Gastrocnemius medialis (tissue), 4 donors: ENCODE measurements around the gene TSPAN5.

Experiments
- POLR2A ChIP-seq, 2 donors: fragments of 450-650 bp; IDR thresholded peaks; one replicate each; pipeline ENCODE4 v1.6.1; 2017; ENCODE audit warnings: antibody characterized with exemption in 2 of 2, mild to moderate bottlenecking in 2 of 2, moderate library complexity in 2 of 2
- TF ChIP-seq, protein P1 (sequence below), 5 experiments: fragments of 450-650 bp in 3 of 5; fragments of 200-600 bp in 2 of 5; sonication (generic) in 2 of 5; IDR thresholded peaks in 4 of 5; conservative IDR thresholded peaks in 1 of 5; 1 replicate in 4 of 5; 2 replicates in 1 of 5; pipeline ENCODE4 v1.5.1; 2016 to 2019; ENCODE audit warnings: antibody characterized with exemption in 5 of 5, mild to moderate bottlenecking in 3 of 5, moderate library complexity in 3 of 5

DNA sequence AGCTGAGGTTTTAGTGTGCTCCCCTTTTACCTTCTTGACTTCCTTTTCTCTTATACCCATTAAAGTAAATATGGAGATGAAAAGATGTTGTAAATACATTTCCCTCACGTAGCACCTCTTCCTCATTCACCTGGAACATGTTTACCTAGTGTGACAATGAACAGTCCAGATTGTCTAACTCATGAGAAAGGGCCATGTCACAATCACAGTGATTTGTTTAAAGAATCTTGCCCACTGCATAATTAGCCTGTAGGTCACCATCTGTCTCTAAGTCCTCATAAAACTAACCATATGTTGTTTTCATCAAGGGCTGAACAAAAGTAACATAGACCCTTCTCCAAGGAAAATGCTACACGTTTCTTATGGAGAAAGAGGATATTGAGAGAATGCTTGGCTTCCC is 85.7 kb downstream of the TSPAN5 start:
- TF ChIP-seq, protein P1, sequence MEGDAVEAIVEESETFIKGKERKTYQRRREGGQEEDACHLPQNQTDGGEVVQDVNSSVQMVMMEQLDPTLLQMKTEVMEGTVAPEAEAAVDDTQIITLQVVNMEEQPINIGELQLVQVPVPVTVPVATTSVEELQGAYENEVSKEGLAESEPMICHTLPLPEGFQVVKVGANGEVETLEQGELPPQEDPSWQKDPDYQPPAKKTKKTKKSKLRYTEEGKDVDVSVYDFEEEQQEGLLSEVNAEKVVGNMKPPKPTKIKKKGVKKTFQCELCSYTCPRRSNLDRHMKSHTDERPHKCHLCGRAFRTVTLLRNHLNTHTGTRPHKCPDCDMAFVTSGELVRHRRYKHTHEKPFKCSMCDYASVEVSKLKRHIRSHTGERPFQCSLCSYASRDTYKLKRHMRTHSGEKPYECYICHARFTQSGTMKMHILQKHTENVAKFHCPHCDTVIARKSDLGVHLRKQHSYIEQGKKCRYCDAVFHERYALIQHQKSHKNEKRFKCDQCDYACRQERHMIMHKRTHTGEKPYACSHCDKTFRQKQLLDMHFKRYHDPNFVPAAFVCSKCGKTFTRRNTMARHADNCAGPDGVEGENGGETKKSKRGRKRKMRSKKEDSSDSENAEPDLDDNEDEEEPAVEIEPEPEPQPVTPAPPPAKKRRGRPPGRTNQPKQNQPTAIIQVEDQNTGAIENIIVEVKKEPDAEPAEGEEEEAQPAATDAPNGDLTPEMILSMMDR (IDR thresholded peaks at IDR 0.05 in 4 of 5, conservative IDR thresholded peaks at IDR 0.05 in 1 of 5): no peak
- no peak for TF ChIP-seq POLR2A (IDR thresholded peaks at IDR 0.05)
